Activated T-helper 2 cell treated with anti-CD3 and anti-CD28 coated beads, Interferon-gamma antibody, Interleukin-2, Interleukin-4, amounts not matched to agents 10 μg/mL and 5 μg/mL and 100 μg/mL, durations not matched to agents 14 hours and 24 hours and 36 hours (primary cell): ENCODE data around the gene NTF4. TPM values are rescaled to one million over a fixed set of nuclear protein-coding genes. Genes with fewer than 3 reads are reported as not detected.
A peak's percentile ranks its signal among the peaks of the same experiment; 100 is the strongest.
"Not testable (repeated sequence)": the region's sequence is repeated elsewhere in the genome, so short reads cannot be mapped to it uniquely, and the experiment has no call there.

Experiments
- DNase-seq: peaks from one replicate; pipeline ENCODE4 v3.0.0; 2021; ENCODE audit warnings: low spot score
- H3K27ac Mint-ChIP-seq: one replicate; pipeline ENCODE4 v1.8.0; 2021; ENCODE audit warnings: mixed read lengths
- H3K27me3 Mint-ChIP-seq: one replicate; pipeline ENCODE4 v1.8.0; 2021; ENCODE audit warnings: low read depth, mixed read lengths
- H3K36me3 Mint-ChIP-seq: one replicate; pipeline ENCODE4 v1.8.0; 2021; ENCODE audit warnings: low read depth, mixed read lengths
- H3K4me1 Mint-ChIP-seq: one replicate; pipeline ENCODE4 v1.8.0; 2021; ENCODE audit warnings: low read depth, mixed read lengths
- H3K4me3 Mint-ChIP-seq: one replicate; pipeline ENCODE4 v1.8.0; 2021; ENCODE audit warnings: low read depth, mild to moderate bottlenecking, moderate library complexity, mixed read lengths
- H3K9me3 Mint-ChIP-seq: one replicate; pipeline ENCODE4 v1.8.0; 2021; ENCODE audit warnings: mixed read lengths
- intact Hi-C: fragments of 100-400 bp; cut with micrococcal nuclease; formaldehyde crosslinking; loops from one replicate; pipeline ENCODE4 v1.15.1; 2023
- total RNA-seq: library from RNA; stranded (reverse); gene quantifications from 2 replicates; pipeline ENCODE4 v1.2.3, GENCODE V29; 2022

NTF4 gene
- total RNA-seq, 1 donor from 2014 or later, result not detected

GRCh38 chr19:49019242-49019932 lies 45.2 kb downstream of the NTF4 start:
- no peaks in the 10 kb centered on the region for H3K9me3 Mint-ChIP-seq
- H3K4me1 Mint-ChIP-seq, result peaks cover 20% of the 10 kb centered on the region
- H3K27me3 Mint-ChIP-seq, result peaks cover 10% of the 10 kb centered on the region
- DNase-seq, result peak; percentile 50
- H3K36me3 Mint-ChIP-seq, result peaks cover 15% of the 10 kb centered on the region
- peak overlapping the region; percentile 85 for H3K4me3 Mint-ChIP-seq
- H3K27ac Mint-ChIP-seq, result no peak overlapping the region
- intact Hi-C loops, result no loop called here

GRCh38 chr19:49018388-49019241 lies 46.0 kb downstream of the NTF4 start:
- H3K27ac Mint-ChIP-seq, DNase-seq, intact Hi-C loops, H3K9me3 Mint-ChIP-seq: not testable (repeated sequence)
- H3K4me3 Mint-ChIP-seq, result peak overlapping the region; percentile 85
- peaks cover 20% of the 10 kb centered on the region for H3K4me1 Mint-ChIP-seq
- H3K27me3 Mint-ChIP-seq, result peaks cover 10% of the 10 kb centered on the region
- peaks cover 21% of the 10 kb centered on the region for H3K36me3 Mint-ChIP-seq

GRCh38 chr19:49017666-49018351 lies 46.8 kb downstream of the NTF4 start:
- peak overlapping the region; percentile 85 for H3K4me3 Mint-ChIP-seq
- no peaks in the 10 kb centered on the region for H3K9me3 Mint-ChIP-seq
- intact Hi-C loops, result no loop called here

GRCh38 chr19:49017041-49017665 lies 47.5 kb downstream of the NTF4 start, which contains the start of gene LHB:
TSS of gene LHB (minus strand) at chr19:49017091. CDS start at chr19:49017081, 10 bp downstream.
- H3K4me3 Mint-ChIP-seq, result peak within 1 kb of the TSS; percentile 21
- DNase-seq, result no peak

More at GRCh38 chr19:49017666-49018351, 46.8 kb downstream of the NTF4 start:
- Mint-ChIP-seq H3K36me3 (peaks cover 21% of the 10 kb centered on the region), H3K27me3 (peaks cover 10% of the 10 kb centered on the region), H3K27ac (no peak overlapping the region), H3K4me1 (peaks cover 20% of the 10 kb centered on the region)
- DNase-seq, result peak; percentile 48

GRCh38 chr19:49016067-49016839 lies 48.4 kb downstream of the NTF4 start:
- peaks cover 16% of the 10 kb centered on the region for H3K4me1 Mint-ChIP-seq
- H3K27ac Mint-ChIP-seq, result no peak overlapping the region
- peaks cover 8% of the 10 kb centered on the region for H3K27me3 Mint-ChIP-seq
- DNase-seq, result no peak
- no peaks in the 10 kb centered on the region for H3K9me3 Mint-ChIP-seq
- intact Hi-C loops, result no loop called here
- no peak overlapping the region for H3K4me3 Mint-ChIP-seq
- peaks cover 24% of the 10 kb centered on the region for H3K36me3 Mint-ChIP-seq

More at GRCh38 chr19:49017041-49017665, 47.5 kb downstream of the NTF4 start, which contains the start of gene LHB:
- no peaks in the 10 kb centered on the region for H3K9me3 Mint-ChIP-seq
- H3K27ac Mint-ChIP-seq, result no peak within 1 kb of the TSS
- H3K4me1 Mint-ChIP-seq, result peaks cover 20% of the 10 kb centered on the region
- peaks cover 21% of the 10 kb centered on the region for H3K36me3 Mint-ChIP-seq
- intact Hi-C loops, result no loop called here
- peaks cover 10% of the 10 kb centered on the region for H3K27me3 Mint-ChIP-seq

- Mint-ChIP-seq H3K27me3 (peaks cover 8% of the 10 kb centered on the region), H3K4me3 (no peak overlapping the region), H3K36me3 (peaks cover 35% of the 10 kb centered on the region), H3K27ac (no peak overlapping the region), H3K4me1 (peaks cover 11% of the 10 kb centered on the region), H3K9me3 (no peaks in the 10 kb centered on the region)
- DNase-seq, result no peak
- intact Hi-C loops, result no loop called here
Measured at GRCh38 chr19:49014870-49015255, 49.8 kb downstream of the NTF4 start.

GRCh38 chr19:49014123-49014869 lies 50.3 kb downstream of the NTF4 start:
- no peak overlapping the region for H3K27ac Mint-ChIP-seq

GRCh38 chr19:49011194-49011593 lies 53.4 kb downstream of the NTF4 start:
- no peak overlapping the region for H3K4me3 Mint-ChIP-seq
- no peaks in the 10 kb centered on the region for H3K27me3 Mint-ChIP-seq
- H3K4me1 Mint-ChIP-seq, result no peaks in the 10 kb centered on the region
- H3K9me3 Mint-ChIP-seq, result no peaks in the 10 kb centered on the region
- intact Hi-C loops, result no loop called here
- H3K27ac Mint-ChIP-seq, result no peak overlapping the region
- peaks cover 47% of the 10 kb centered on the region for H3K36me3 Mint-ChIP-seq
- DNase-seq, result no peak

More at GRCh38 chr19:49014123-49014869, 50.3 kb downstream of the NTF4 start:
- no peak for DNase-seq
- H3K4me1 Mint-ChIP-seq, result peaks cover 10% of the 10 kb centered on the region
- H3K9me3 Mint-ChIP-seq, result no peaks in the 10 kb centered on the region
- intact Hi-C loops, result no loop called here
- peaks cover 7% of the 10 kb centered on the region for H3K27me3 Mint-ChIP-seq
- no peak overlapping the region for H3K4me3 Mint-ChIP-seq
- H3K36me3 Mint-ChIP-seq, result peaks cover 38% of the 10 kb centered on the region

Other genes with a start within 250 kb of the NTF4 start
- 0.57 and 0.89 TPM in 2 replicates for gene HSD17B14, start 228.3 kb downstream of the NTF4 start, total RNA-seq
- 1.6 and 2.2 TPM in 2 replicates for gene PLEKHA4, start 196.2 kb downstream of the NTF4 start, total RNA-seq
- 30.8 and 31.8 TPM in 2 replicates for gene PPP1R15A, start 192.4 kb downstream of the NTF4 start, total RNA-seq
- not detected in 2 replicates for gene TULP2, start 166.1 kb downstream of the NTF4 start, total RNA-seq
- gene NUCB1, start 164.5 kb downstream of the NTF4 start, total RNA-seq, result 142 and 147 TPM in 2 replicates
- 0.67 TPM in 1 of 2 replicates, not detected in the other for gene DHDH, start 131.1 kb downstream of the NTF4 start, total RNA-seq
- gene BAX, start 109.9 kb downstream of the NTF4 start, total RNA-seq, result 232 and 242 TPM in 2 replicates
- gene FTL, start 99.5 kb downstream of the NTF4 start, total RNA-seq, result 646 and 658 TPM in 2 replicates
- 68.5 and 70.3 TPM in 2 replicates for gene GYS1, start 71.5 kb downstream of the NTF4 start, total RNA-seq
- gene RUVBL2, start 70.9 kb downstream of the NTF4 start, total RNA-seq, result 160 and 170 TPM in 2 replicates
- 0.41 TPM in 1 of 2 replicates, not detected in the other for gene LHB, start 47.7 kb downstream of the NTF4 start, total RNA-seq
- not detected in 2 replicates for gene CGB3, start 40.5 kb downstream of the NTF4 start, total RNA-seq
- gene CGB2, start 32.9 kb downstream of the NTF4 start, total RNA-seq, result 0.28 TPM in 1 of 2 replicates, not detected in the other
- gene CGB1, start 27.9 kb downstream of the NTF4 start, total RNA-seq, result not detected in 2 replicates
- not detected in 2 replicates for gene CGB5, start 21.0 kb downstream of the NTF4 start, total RNA-seq
- not detected in 2 replicates for gene CGB8, start 15.7 kb downstream of the NTF4 start, total RNA-seq
- not detected in 2 replicates for gene CGB7, start 7.1 kb downstream of the NTF4 start, total RNA-seq
- gene KCNA7, start 7.9 kb upstream of the NTF4 start, total RNA-seq, result not detected in 2 replicates
- 259 and 279 TPM in 2 replicates for gene SNRNP70, start 20.6 kb upstream of the NTF4 start, total RNA-seq
- 5.9 and 7.7 TPM in 2 replicates for gene LIN7B, start 49.6 kb upstream of the NTF4 start, total RNA-seq
- 1.7 and 2.3 TPM in 2 replicates for gene C19orf73, start 54.3 kb upstream of the NTF4 start, total RNA-seq
- gene PPFIA3, start 54.7 kb upstream of the NTF4 start, total RNA-seq, result 3.6 and 5.0 TPM in 2 replicates
- gene HRC, start 90.6 kb upstream of the NTF4 start, total RNA-seq, result not detected in 2 replicates
- gene TRPM4, start 93.0 kb upstream of the NTF4 start, total RNA-seq, result 1.3 and 1.9 TPM in 2 replicates